ENCODE results near the gene ULK1.

GRCh38 chr12:131929581-131930456 lies 35.4 kb downstream of the ULK1 start:
- TF ChIP-seq TEAD4 (CRISPR knock-in tag; IDR thresholded peaks at IDR 0.05) (no peak), CTCF (IDR thresholded peaks at IDR 0.05) (no peak), USF2 (CRISPR knock-in tag; IDR thresholded peaks at IDR 0.05) (no peak; the same call in 1 of the 2 replicates), EMX1 (CRISPR knock-in tag; IDR thresholded peaks at IDR 0.05) (no peak), SMAD3 (CRISPR knock-in tag; IDR thresholded peaks at IDR 0.05; ENCODE audit: borderline replicate concordance) (no peak), ZSCAN18 (CRISPR knock-in tag; IDR thresholded peaks at IDR 0.05) (no peak), ELF4 (CRISPR knock-in tag; IDR thresholded peaks at IDR 0.05; ENCODE audit: low read depth) (no peak), NFYB (CRISPR knock-in tag; conservative IDR thresholded peaks at IDR 0.05; ENCODE audit: low read depth) (no peak), ETV6 (CRISPR knock-in tag; IDR thresholded peaks at IDR 0.05) (no peak; the same call in 1 of the 2 replicates), CREB1 (CRISPR knock-in tag; IDR thresholded peaks at IDR 0.05) (no peak), GABPB1 (CRISPR knock-in tag; IDR thresholded peaks at IDR 0.05) (no peak)
